Transverse colon (tissue), 4 donors: ENCODE measurements around the gene SLC38A10. TPM values are rescaled to one million over a fixed set of nuclear protein-coding genes. Genes with fewer than 3 reads are reported as not detected.

ENCODE experiments used
- DNase-seq: peaks from one replicate; pipeline ENCODE4 v3.0.0-alpha.2; 2019
- H3K27ac ChIP-seq, 4 donors: fragments of 200-600 bp; sonication (generic); 2 replicates each; pipeline ENCODE4 v1.5.1; 2016 to 2018; ENCODE audit warnings: inconsistent platforms in 4 of 4
- H3K27me3 ChIP-seq: fragments of 200-600 bp; sonication (generic); 2 replicates; pipeline ENCODE4 v1.5.1; 2017; ENCODE audit warnings: inconsistent platforms
- H3K36me3 ChIP-seq, 4 donors: fragments of 200-600 bp; sonication (generic); 2 replicates each; pipeline ENCODE4 v1.5.1; 2017 to 2019; ENCODE audit warnings: inconsistent platforms in 4 of 4
- H3K4me1 ChIP-seq, 4 donors: fragments of 200-600 bp; sonication (generic); 2 replicates each; pipeline ENCODE4 v1.5.1; 2017 to 2020; ENCODE audit warnings: inconsistent platforms in 4 of 4
- H3K4me3 ChIP-seq, 4 donors: fragments of 200-600 bp; sonication (generic); 1 replicate in 1 of 4; 2 replicates in 3 of 4; pipeline versions ENCODE4 v1.5.1 to v1.6.1; 2017 to 2019; ENCODE audit warnings: inconsistent platforms in 4 of 4
- H3K9me3 ChIP-seq, 2 donors: fragments of 200-600 bp; sonication (generic); 2 replicates each; pipeline ENCODE4 v1.5.1; 2017 to 2019; ENCODE audit warnings: inconsistent platforms in 2 of 2
- EP300 ChIP-seq: sonication (generic); formaldehyde crosslinking; IDR thresholded peaks from one replicate; pipeline ENCODE4 v1.6.1; 2017; ENCODE audit warnings: antibody characterized with exemption, low read depth
- POLR2A ChIP-seq: fragments of 450-650 bp; IDR thresholded peaks from one replicate; pipeline ENCODE4 v1.6.1; 2016; ENCODE audit warnings: antibody characterized with exemption, mild to moderate bottlenecking, moderate library complexity
- POLR2AphosphoS5 ChIP-seq, 3 donors: sonication (generic); formaldehyde crosslinking; IDR thresholded peaks; one replicate each; pipeline ENCODE4 v1.6.1; 2016; ENCODE audit warnings: antibody characterized with exemption in 3 of 3
- WGBS, 2 donors: methylation state at CpG; one replicate each; pipeline ENCODE4 v1.1.5; 2018; ENCODE audit warnings: low coverage in 1 of 2; 5-methylcytosine and 5-hydroxymethylcytosine counted together
- in situ Hi-C, 4 donors: fragments of 200-750 bp; cut with MboI; loops; one replicate each; pipeline versions ENCODE4 v1.15.0 to v1.15.1; 2017; ENCODE audit warnings: low sequenced_read_pairs in 3 of 4, low pct_ligation_motif_present in 1 of 4, low pct_unique_long_range_greater_than_20kb in 1 of 4
- intact Hi-C: fragments of 100-400 bp; cut with DNase I; formaldehyde crosslinking; loops from one replicate; pipeline ENCODE4 v1.15.1; 2023; ENCODE audit warnings: low total_unique reads
- total RNA-seq, 4 donors: library from RNA; depleted of rRNA; stranded (reverse); fragments of >200 nt; gene quantifications; one replicate each; pipeline ENCODE4 v1.1.0, GENCODE V29; 2016
- TF ChIP-seq, protein P1 (sequence below), 5 experiments: fragments of 200-600 bp in 3 of 5; fragments of 450-650 bp in 2 of 5; sonication (generic) in 3 of 5; IDR thresholded peaks; 1 replicate in 2 of 5; 2 replicates in 3 of 5; pipeline ENCODE4 v1.5.1; 2016 to 2017; ENCODE audit warnings: antibody characterized with exemption in 5 of 5, inconsistent platforms in 3 of 5, mild to moderate bottlenecking in 2 of 5, moderate library complexity in 1 of 5

The SLC38A10 gene
- total RNA-seq, 4 donors from 2014 or later, result 94.9 to 113 (median 98.9) TPM

DNA sequence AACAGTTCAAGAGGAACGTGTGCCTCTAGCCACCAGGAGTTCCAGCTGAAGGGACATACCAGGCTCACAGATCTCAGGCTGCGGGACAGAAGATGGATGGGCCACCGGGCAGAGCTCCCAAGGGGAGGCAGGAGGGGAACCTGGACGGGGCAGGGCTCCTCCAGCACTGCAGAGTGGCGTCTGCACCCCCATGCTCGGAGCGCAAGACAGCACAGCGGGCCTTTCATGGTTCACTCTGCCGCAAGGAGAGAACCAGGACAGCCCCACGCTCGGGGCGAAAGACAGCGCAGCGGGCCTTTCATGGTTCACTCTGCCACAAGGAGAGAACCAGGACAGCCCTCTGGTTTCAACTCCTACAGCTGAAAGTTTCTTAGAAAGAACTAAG, 20.6 kb downstream of the SLC38A10 start:
- intact Hi-C loops, result no loop called here
- Histone ChIP-seq H3K27ac (no peak overlapping the region), H3K4me3 (no peak overlapping the region), H3K27me3 (no peaks in the 10 kb centered on the region), H3K36me3 (peaks cover 0 to 55% (median 6%) of the 10 kb centered on the region in 4 donors), H3K4me1 (peaks cover 5 to 17% (median 13%) of the 10 kb centered on the region in 4 donors), H3K9me3 (no peaks in the 10 kb centered on the region)
- no peak for DNase-seq
- TF ChIP-seq, protein P1, sequence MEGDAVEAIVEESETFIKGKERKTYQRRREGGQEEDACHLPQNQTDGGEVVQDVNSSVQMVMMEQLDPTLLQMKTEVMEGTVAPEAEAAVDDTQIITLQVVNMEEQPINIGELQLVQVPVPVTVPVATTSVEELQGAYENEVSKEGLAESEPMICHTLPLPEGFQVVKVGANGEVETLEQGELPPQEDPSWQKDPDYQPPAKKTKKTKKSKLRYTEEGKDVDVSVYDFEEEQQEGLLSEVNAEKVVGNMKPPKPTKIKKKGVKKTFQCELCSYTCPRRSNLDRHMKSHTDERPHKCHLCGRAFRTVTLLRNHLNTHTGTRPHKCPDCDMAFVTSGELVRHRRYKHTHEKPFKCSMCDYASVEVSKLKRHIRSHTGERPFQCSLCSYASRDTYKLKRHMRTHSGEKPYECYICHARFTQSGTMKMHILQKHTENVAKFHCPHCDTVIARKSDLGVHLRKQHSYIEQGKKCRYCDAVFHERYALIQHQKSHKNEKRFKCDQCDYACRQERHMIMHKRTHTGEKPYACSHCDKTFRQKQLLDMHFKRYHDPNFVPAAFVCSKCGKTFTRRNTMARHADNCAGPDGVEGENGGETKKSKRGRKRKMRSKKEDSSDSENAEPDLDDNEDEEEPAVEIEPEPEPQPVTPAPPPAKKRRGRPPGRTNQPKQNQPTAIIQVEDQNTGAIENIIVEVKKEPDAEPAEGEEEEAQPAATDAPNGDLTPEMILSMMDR (IDR thresholded peaks at IDR 0.05), result no peak
- TF ChIP-seq POLR2A, result no peak
- TF ChIP-seq POLR2AphosphoS5 (IDR thresholded peaks at IDR 0.05), result no peak
- TF ChIP-seq EP300, result no peak
- 98% methylated on average over 14 of the region's 14 CpGs; no CpG with 5 or more reads in 1 of the 2 donors for WGBS, 2 donors
- in situ Hi-C loops, result loop anchor here in 3 of 4 donors (25.0 kb wide), 2 partner anchors 213 to 338 kb away; no protein-coding TSS in a partner anchor

DNA sequence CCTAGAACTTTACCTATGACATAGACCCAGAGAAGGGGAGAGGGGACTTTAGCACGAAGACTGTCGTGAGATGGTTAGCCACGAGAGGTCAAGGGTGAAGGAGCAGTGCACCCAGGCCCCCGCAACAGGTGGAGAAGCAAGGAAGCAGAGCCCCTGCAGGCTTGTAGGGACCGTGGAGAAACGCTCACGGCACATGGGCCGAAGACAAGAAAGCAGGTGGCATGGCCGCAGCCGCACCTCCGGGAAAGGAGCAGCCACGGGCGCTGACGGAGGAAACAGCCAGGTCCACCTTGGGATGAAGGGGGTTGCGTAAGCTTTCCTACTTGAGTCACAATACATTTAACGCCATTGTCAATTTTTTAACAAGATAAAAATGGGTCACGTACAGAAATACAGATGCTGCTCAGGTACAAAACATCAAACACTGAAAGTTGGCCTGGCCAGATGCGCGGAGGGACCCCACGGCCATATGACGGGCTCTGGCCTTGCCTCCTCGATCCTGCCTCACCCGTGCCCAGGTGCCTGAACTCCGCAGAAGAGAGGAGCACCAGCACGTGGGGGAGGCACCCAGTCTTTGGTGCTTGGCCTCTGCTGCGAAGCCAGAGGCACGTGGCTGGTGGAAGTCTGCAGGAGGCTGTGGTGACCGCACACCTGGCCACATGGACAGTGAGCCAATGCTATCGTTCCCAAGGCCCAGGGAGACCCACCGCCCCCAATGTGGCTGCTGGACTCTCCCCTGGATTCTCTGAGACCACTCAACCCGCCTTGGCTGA, 21.2 kb downstream of the SLC38A10 start:
- Histone ChIP-seq H3K27me3 (no peaks in the 10 kb centered on the region), H3K27ac (no peak overlapping the region), H3K4me3 (no peak overlapping the region), H3K9me3 (no peaks in the 10 kb centered on the region), H3K36me3 (peaks cover 0 to 58% (median 6%) of the 10 kb centered on the region in 4 donors), H3K4me1 (peaks cover 5 to 17% (median 13%) of the 10 kb centered on the region in 4 donors)
- no peak for TF ChIP-seq EP300
- no peak for TF ChIP-seq POLR2AphosphoS5 (IDR thresholded peaks at IDR 0.05)
- TF ChIP-seq, protein P1 (IDR thresholded peaks at IDR 0.05), result no peak
- no peak for TF ChIP-seq POLR2A
- intact Hi-C loops (no loop called here), in situ Hi-C loops (loop anchor here in 3 of 4 donors (25.0 kb wide), 2 partner anchors 213 to 338 kb away; no protein-coding TSS in a partner anchor)
- DNase-seq, result no peak
- 90 to 96% methylated on average over 4 to 31 of the region's 31 CpGs for WGBS, 2 donors

GRCh38 chr17:81272616-81273015, 22.5 kb downstream of the SLC38A10 start:
- Histone ChIP-seq H3K36me3 (peaks cover 0 to 58% (median 7%) of the 10 kb centered on the region in 4 donors), H3K4me1 (peaks cover 1 to 10% (median 9%) of the 10 kb centered on the region in 4 donors), H3K27me3 (no peaks in the 10 kb centered on the region), H3K27ac (no peak overlapping the region), H3K9me3 (no peaks in the 10 kb centered on the region), H3K4me3 (no peak overlapping the region)
- WGBS, 2 donors, result 67 to 82% methylated on average over 6 to 12 of the region's 12 CpGs
- intact Hi-C loops (no loop called here), in situ Hi-C loops (loop anchor here in 3 of 4 donors (25.0 kb wide), 2 partner anchors 215 to 340 kb away; no protein-coding TSS in a partner anchor)
- DNase-seq, result no peak
- TF ChIP-seq POLR2A, result no peak
- TF ChIP-seq, protein P1 (IDR thresholded peaks at IDR 0.05), result no peak
- no peak for TF ChIP-seq POLR2AphosphoS5 (IDR thresholded peaks at IDR 0.05)
- no peak for TF ChIP-seq EP300

GRCh38 chr17:81271226-81271625, 23.9 kb downstream of the SLC38A10 start:
- H3K36me3 ChIP-seq, result peaks cover 0 to 57% (median 9%) of the 10 kb centered on the region in 4 donors
- no peaks in the 10 kb centered on the region for H3K9me3 ChIP-seq
- no peak overlapping the region for H3K4me3 ChIP-seq
- no peak overlapping the region for H3K27ac ChIP-seq
- no peaks in the 10 kb centered on the region for H3K4me1 ChIP-seq
- intact Hi-C loops, result no loop called here
- TF ChIP-seq, protein P1 (IDR thresholded peaks at IDR 0.05), result no peak
- no peak for TF ChIP-seq EP300
- TF ChIP-seq POLR2A, result no peak
- no peak for TF ChIP-seq POLR2AphosphoS5 (IDR thresholded peaks at IDR 0.05)
- no peaks in the 10 kb centered on the region for H3K27me3 ChIP-seq
- DNase-seq, result no peak
- 98% methylated on average over 12 of the region's 12 CpGs; no CpG with 5 or more reads in 1 of the 2 donors for WGBS, 2 donors
- in situ Hi-C loops, result loop anchor here in 3 of 4 donors (25.0 kb wide), 2 partner anchors 216 to 341 kb away; no protein-coding TSS in a partner anchor
